ENCODE results near the gene SHISAL2A. TPM values are rescaled to one million over a fixed set of nuclear protein-coding genes. Genes with fewer than 3 reads are reported as not detected.
A peak's percentile ranks its signal among the peaks of the same experiment; 100 is the strongest.
"Not testable (repeated sequence)": the region's sequence is repeated elsewhere in the genome, so short reads cannot be mapped to it uniquely, and the experiment has no call there.

The SHISAL2A gene
- total and polyA plus RNA-seq, 10 of the 15 experiments (the other 5 are each of a cell fraction or from before 2014, with no cell fraction given), result 0.18 to 0.67 (median 0.45) TPM

DNA sequence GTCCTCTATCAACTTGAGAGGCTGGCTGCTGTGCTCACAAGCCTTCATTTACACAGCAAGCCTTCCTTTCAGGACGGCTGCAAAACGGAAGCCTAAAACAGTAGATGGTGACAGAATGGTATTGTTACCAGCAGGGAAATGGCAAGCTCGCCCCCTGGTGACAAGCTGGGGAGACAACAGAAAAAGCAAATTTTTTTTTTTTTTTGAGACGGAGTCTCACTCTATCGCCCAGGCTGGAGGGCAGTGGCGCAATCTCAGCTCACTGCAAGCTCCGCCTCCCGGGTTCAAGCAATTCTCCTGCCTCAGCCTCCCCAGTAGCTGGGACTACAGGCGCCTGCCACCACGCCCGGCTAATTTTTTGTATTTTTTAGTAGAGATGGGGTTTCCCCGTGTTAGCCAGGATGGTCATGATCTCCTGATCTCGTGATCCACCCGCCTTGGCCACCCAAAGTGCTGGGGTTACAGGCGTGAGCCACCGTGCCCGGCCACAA lies 53.3 kb downstream of the SHISAL2A start:
- RAD21 ChIA-PET (ENCODE audit: unreplicated experiment), result interaction anchor here (0.8 to 2.4 kb wide), 8 partner anchors 50 to 317 kb away, joined by 3 to 16 read pairs (median 4); partner anchors contain the start of genes ORC1 and PRPF38A
- TF ChIP-seq, protein P1, sequence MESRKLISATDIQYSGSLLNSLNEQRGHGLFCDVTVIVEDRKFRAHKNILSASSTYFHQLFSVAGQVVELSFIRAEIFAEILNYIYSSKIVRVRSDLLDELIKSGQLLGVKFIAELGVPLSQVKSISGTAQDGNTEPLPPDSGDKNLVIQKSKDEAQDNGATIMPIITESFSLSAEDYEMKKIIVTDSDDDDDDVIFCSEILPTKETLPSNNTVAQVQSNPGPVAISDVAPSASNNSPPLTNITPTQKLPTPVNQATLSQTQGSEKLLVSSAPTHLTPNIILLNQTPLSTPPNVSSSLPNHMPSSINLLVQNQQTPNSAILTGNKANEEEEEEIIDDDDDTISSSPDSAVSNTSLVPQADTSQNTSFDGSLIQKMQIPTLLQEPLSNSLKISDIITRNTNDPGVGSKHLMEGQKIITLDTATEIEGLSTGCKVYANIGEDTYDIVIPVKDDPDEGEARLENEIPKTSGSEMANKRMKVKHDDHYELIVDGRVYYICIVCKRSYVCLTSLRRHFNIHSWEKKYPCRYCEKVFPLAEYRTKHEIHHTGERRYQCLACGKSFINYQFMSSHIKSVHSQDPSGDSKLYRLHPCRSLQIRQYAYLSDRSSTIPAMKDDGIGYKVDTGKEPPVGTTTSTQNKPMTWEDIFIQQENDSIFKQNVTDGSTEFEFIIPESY (IDR thresholded peaks at IDR 0.05), result 0 out of 2 replicates have a peak, but pooled peaks have one; percentile 39
- TF ChIP-seq RB1 (IDR thresholded peaks at IDR 0.05; ENCODE audit: borderline replicate concordance) (peak; percentile 27; the same call in 1 of the 2 replicates), RAD21 (IDR thresholded peaks at IDR 0.05; ENCODE audit: insufficient read depth, low read depth, low read length) (peak; percentile 94), SMARCA5 (IDR thresholded peaks at IDR 0.05) (peak; percentile 67; the same call in 1 of the 2 replicates), SMC3 (IDR thresholded peaks at IDR 0.05; ENCODE audit: borderline replicate concordance, low read length) (peak; percentile 79), ETV6 (conservative IDR thresholded peaks at IDR 0.05 in 1 of 2, IDR thresholded peaks at IDR 0.05 in 1 of 2; ENCODE audit: borderline replicate concordance in 1 of 2, low read depth in 1 of 2) (0 out of 4 replicates have a peak, but pooled peaks of 1 of the 2 experiments have one; percentile 18), ATF7 (IDR thresholded peaks at IDR 0.05; ENCODE audit: low read depth) (0 out of 2 replicates have a peak, but pooled peaks have one; percentile 23), RELA (IDR thresholded peaks at IDR 0.05; ENCODE audit: borderline replicate concordance, partially characterized antibody) (peak; percentile 44), SPI1 (IDR thresholded peaks at IDR 0.05; ENCODE audit: borderline replicate concordance, insufficient read depth, low read depth, low read length) (0 out of 2 replicates have a peak, but pooled peaks have one; percentile 11), ZNF384 (IDR thresholded peaks at IDR 0.05; ENCODE audit: borderline replicate concordance, low read depth, low read length) (peak; percentile 94), YY1 (IDR thresholded peaks at IDR 0.05; ENCODE audit: low read depth, low read length) (peak; percentile 67; the same call in 1 of the 2 replicates), CREM (IDR thresholded peaks at IDR 0.05; ENCODE audit: low read depth) (peak; percentile 30; the same call in 1 of the 2 replicates)
- TF ChIP-seq, protein P2, sequence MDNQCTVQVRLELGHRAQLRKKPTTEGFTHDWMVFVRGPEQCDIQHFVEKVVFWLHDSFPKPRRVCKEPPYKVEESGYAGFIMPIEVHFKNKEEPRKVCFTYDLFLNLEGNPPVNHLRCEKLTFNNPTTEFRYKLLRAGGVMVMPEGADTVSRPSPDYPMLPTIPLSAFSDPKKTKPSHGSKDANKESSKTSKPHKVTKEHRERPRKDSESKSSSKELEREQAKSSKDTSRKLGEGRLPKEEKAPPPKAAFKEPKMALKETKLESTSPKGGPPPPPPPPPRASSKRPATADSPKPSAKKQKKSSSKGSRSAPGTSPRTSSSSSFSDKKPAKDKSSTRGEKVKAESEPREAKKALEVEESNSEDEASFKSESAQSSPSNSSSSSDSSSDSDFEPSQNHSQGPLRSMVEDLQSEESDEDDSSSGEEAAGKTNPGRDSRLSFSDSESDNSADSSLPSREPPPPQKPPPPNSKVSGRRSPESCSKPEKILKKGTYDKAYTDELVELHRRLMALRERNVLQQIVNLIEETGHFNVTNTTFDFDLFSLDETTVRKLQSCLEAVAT (IDR thresholded peaks at IDR 0.05), result 0 out of 2 replicates have a peak, but pooled peaks have one; percentile 27
- TF ChIP-seq, protein P3, sequence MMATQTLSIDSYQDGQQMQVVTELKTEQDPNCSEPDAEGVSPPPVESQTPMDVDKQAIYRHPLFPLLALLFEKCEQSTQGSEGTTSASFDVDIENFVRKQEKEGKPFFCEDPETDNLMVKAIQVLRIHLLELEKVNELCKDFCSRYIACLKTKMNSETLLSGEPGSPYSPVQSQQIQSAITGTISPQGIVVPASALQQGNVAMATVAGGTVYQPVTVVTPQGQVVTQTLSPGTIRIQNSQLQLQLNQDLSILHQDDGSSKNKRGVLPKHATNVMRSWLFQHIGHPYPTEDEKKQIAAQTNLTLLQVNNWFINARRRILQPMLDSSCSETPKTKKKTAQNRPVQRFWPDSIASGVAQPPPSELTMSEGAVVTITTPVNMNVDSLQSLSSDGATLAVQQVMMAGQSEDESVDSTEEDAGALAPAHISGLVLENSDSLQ (IDR thresholded peaks at IDR 0.05), result 0 out of 2 replicates have a peak, but pooled peaks have one; percentile 9
- TF ChIP-seq, protein P4, sequence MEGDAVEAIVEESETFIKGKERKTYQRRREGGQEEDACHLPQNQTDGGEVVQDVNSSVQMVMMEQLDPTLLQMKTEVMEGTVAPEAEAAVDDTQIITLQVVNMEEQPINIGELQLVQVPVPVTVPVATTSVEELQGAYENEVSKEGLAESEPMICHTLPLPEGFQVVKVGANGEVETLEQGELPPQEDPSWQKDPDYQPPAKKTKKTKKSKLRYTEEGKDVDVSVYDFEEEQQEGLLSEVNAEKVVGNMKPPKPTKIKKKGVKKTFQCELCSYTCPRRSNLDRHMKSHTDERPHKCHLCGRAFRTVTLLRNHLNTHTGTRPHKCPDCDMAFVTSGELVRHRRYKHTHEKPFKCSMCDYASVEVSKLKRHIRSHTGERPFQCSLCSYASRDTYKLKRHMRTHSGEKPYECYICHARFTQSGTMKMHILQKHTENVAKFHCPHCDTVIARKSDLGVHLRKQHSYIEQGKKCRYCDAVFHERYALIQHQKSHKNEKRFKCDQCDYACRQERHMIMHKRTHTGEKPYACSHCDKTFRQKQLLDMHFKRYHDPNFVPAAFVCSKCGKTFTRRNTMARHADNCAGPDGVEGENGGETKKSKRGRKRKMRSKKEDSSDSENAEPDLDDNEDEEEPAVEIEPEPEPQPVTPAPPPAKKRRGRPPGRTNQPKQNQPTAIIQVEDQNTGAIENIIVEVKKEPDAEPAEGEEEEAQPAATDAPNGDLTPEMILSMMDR (IDR thresholded peaks at IDR 0.05 in 2 of 3, conservative IDR thresholded peaks at IDR 0.05 in 1 of 3; ENCODE audit: control insufficient read depth in 2 of 3, extremely low read depth in 1 of 3, insufficient read depth in 1 of 3, low read depth in 3 of 3, low read length in 3 of 3), result peak; percentile 71 to 77 (median 75)
- WGBS (ENCODE audit: insufficient coverage, insufficient replicate concordance, low lambda C conversion rate, missing lambda C conversion rate), result 30% methylated on average over 17 of the region's 17 CpGs
- H2AFZ ChIP-seq (ENCODE audit: control insufficient read depth, low read depth, low read length), result peak overlapping the region; percentile 68
- POLR2A ChIA-PET, result interaction anchor here (0.6 to 1.0 kb wide), 3 partner anchors 251 to 283 kb away, joined by 3 to 8 read pairs (median 3); no protein-coding TSS in a partner anchor
- intact Hi-C loops (cut with micrococcal nuclease; ENCODE audit: unreplicated experiment) (loop anchor here (5.0 to 10.0 kb wide), 4 partner anchors 132 to 559 kb away; partner anchors contain the start of genes CC2D1B, ORC1, PRPF38A and TUT4), in situ Hi-C loops (cut with MboI) (loop anchor here (5.0 to 10.0 kb wide), 2 partner anchors 284 to 542 kb away; partner anchors contain the start of genes ORC1, PRPF38A and ZFYVE9)
- not testable (repeated sequence) for FAIRE-seq; H3K4me1 ChIP-seq (ENCODE audit: control insufficient read depth, insufficient read depth, low read length); H3K9me3 ChIP-seq (replicated peaks; ENCODE audit: control insufficient read depth, insufficient read depth, low read length); H3K4me3 ChIP-seq; H4K20me1 ChIP-seq (ENCODE audit: control insufficient read depth, insufficient read depth); BruUV-seq (replicated peaks); H3K9ac ChIP-seq (ENCODE audit: control insufficient read depth, insufficient read depth, low read length); H3K4me2 ChIP-seq (ENCODE audit: control insufficient read depth, insufficient read depth); H3K27me3 ChIP-seq (replicated peaks in 1 of 2; ENCODE audit: control insufficient read depth in 2 of 2, insufficient read depth in 2 of 2, low read length in 1 of 2); H3K79me2 ChIP-seq (ENCODE audit: control insufficient read depth, insufficient read depth, low read length); H3K27ac ChIP-seq (ENCODE audit: control insufficient read depth, insufficient read depth)
- ATAC-seq (peak; percentile 91), DNase-seq (ENCODE audit: low read depth, low spot score) (peak; percentile 32)
- CTCF ChIA-PET, result interaction anchor here (0.6 to 3.9 kb wide), 27 partner anchors 9 to 350 kb away, joined by 3 to 31 read pairs (median 3); partner anchors contain the start of genes ORC1, PRPF38A, TUT4 and ZYG11B
- H3K36me3 ChIP-seq (ENCODE audit: control insufficient read depth in 2 of 2, insufficient read depth in 2 of 2, low read length in 1 of 2), result peaks cover 7 to 10% of the 10 kb centered on the region in 2 experiments
- SMC1A ChIA-PET (ENCODE audit: uncharacterized antibody, unreplicated experiment), result interaction anchor here (0.6 to 2.1 kb wide), 21 partner anchors 10 to 395 kb away, joined by 3 to 10 read pairs (median 3); partner anchors contain the start of genes ORC1, PRPF38A, SHISAL2A and TUT4
